Measurements from ENCODE around the gene FAU. TPM values are rescaled to one million over a fixed set of nuclear protein-coding genes. Genes with fewer than 3 reads are reported as not detected.

Gene FAU
- total and polyA plus RNA-seq, 2 of the 13 experiments (the other 11 are each of a cell fraction or from before 2014, with no cell fraction given) = 374 to 869 TPM

GRCh38 chr11:65112546-65113360 is 9.2 kb downstream of the FAU start (continued):
- TF ChIP-seq HOXA5 (CRISPR knock-in tag; IDR thresholded peaks at IDR 0.05) (peak; percentile 22; the same call in 1 of the 2 replicates), BRCA1 (CRISPR knock-in tag; IDR thresholded peaks at IDR 0.05) (0 out of 2 replicates have a peak, but pooled peaks have one; percentile 58), HNF4A (CRISPR knock-in tag; IDR thresholded peaks at IDR 0.05) (no peak), ZNF891 (CRISPR knock-in tag; IDR thresholded peaks at IDR 0.05) (no peak; the same call in 1 of the 2 replicates), ZNF138 (CRISPR knock-in tag; IDR thresholded peaks at IDR 0.05; ENCODE audit: low read depth) (no peak), DZIP1 (CRISPR knock-in tag; IDR thresholded peaks at IDR 0.05) (no peak), ZNF207 (IDR thresholded peaks at IDR 0.05; ENCODE audit: borderline replicate concordance) (no peak), SOX5 (CRISPR knock-in tag; IDR thresholded peaks at IDR 0.05; ENCODE audit: borderline replicate concordance) (no peak), RFX1 (IDR thresholded peaks at IDR 0.05) (no peak), REST (IDR thresholded peaks at IDR 0.05; ENCODE audit: borderline replicate concordance in 1 of 2, low read depth in 1 of 2, low read length in 2 of 2) (0 out of 4 replicates have a peak, but pooled peaks of 1 of the 2 experiments have one; percentile 24), RARA (CRISPR knock-in tag; IDR thresholded peaks at IDR 0.05) (no peak), MEIS1 (CRISPR knock-in tag; IDR thresholded peaks at IDR 0.05; ENCODE audit: borderline replicate concordance) (no peak; the same call in 1 of the 2 replicates), ZSCAN5A (CRISPR knock-in tag; IDR thresholded peaks at IDR 0.05; ENCODE audit: borderline replicate concordance) (no peak), DR1 (CRISPR knock-in tag; IDR thresholded peaks at IDR 0.05) (no peak), POLR2G (IDR thresholded peaks at IDR 0.05; ENCODE audit: low read depth, low read length) (0 out of 2 replicates have a peak, but pooled peaks have one; percentile 27), FOXM1 (CRISPR knock-in tag; IDR thresholded peaks at IDR 0.05) (no peak), ATAD3A (CRISPR knock-in tag; IDR thresholded peaks at IDR 0.05) (no peak), TMF1 (CRISPR knock-in tag; IDR thresholded peaks at IDR 0.05; ENCODE audit: low read depth) (no peak), FOXO4 (CRISPR knock-in tag; conservative IDR thresholded peaks at IDR 0.05) (no peak)

All from HepG2 (cell line).